Cardiac fibroblast (primary cell): ENCODE data around the gene KRT31.
A peak's percentile ranks its signal among the peaks of the same experiment; 100 is the strongest.

Experiments used
- DNase-seq, 2 donors: peaks; one replicate each; pipeline versions ENCODE4 v3.0.0 to v3.0.0-alpha.2; 2010; ENCODE audit warnings: low read depth in 2 of 2
- H3K4me3 ChIP-seq, 2 donors: replicated peaks in 1 of 2; 1 replicate in 1 of 2; 2 replicates in 1 of 2; pipeline ENCODE4 v1.5.1; 2011; ENCODE audit warnings: low read depth in 2 of 2, low read length in 2 of 2, mild to moderate bottlenecking in 2 of 2, moderate library complexity in 1 of 2
- TF ChIP-seq, protein P1 (sequence below): IDR thresholded peaks from one replicate; pipeline ENCODE4 v1.5.1; 2011; ENCODE audit warnings: low read depth, mild to moderate bottlenecking, low read length, inconsistent platforms

Gene KRT31

GRCh38 chr17:41419716-41420115 is 22.3 kb upstream of the KRT31 start:
- DNase-seq: no peak
- TF ChIP-seq, protein P1, sequence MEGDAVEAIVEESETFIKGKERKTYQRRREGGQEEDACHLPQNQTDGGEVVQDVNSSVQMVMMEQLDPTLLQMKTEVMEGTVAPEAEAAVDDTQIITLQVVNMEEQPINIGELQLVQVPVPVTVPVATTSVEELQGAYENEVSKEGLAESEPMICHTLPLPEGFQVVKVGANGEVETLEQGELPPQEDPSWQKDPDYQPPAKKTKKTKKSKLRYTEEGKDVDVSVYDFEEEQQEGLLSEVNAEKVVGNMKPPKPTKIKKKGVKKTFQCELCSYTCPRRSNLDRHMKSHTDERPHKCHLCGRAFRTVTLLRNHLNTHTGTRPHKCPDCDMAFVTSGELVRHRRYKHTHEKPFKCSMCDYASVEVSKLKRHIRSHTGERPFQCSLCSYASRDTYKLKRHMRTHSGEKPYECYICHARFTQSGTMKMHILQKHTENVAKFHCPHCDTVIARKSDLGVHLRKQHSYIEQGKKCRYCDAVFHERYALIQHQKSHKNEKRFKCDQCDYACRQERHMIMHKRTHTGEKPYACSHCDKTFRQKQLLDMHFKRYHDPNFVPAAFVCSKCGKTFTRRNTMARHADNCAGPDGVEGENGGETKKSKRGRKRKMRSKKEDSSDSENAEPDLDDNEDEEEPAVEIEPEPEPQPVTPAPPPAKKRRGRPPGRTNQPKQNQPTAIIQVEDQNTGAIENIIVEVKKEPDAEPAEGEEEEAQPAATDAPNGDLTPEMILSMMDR: no peak
- H3K4me3 ChIP-seq: no peak overlapping the region

- TF ChIP-seq, protein P1: no peak
- DNase-seq: no peak
- H3K4me3 ChIP-seq: no peak overlapping the region
Observed at GRCh38 chr17:41418116-41418860, 20.9 kb upstream of the KRT31 start.

DNA sequence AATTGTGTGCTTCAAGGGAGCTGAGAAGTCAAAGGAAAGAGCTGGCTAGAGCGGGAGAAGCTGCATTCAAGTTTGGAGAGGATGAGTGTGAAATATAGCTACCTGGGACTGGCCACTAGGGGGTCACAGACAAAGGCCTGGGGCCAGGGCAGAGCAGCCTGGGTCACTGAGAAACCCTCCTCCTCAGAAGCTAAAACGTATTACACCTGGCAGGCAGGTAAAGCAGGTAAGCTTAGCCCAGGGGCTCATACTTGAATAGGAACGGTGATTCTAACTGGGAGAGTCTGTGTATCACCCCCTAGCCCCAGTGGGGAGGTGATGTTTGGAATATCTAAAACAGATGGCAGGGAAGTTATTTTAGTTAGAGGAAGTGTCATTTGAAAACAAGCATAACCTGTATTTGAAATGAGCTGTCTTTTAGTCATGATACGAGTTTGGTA is 20.2 kb upstream of the KRT31 start:
- no peak overlapping the region for H3K4me3 ChIP-seq
- no peak for DNase-seq

GRCh38 chr17:41417127-41417526 is 19.7 kb upstream of the KRT31 start:
- H3K4me3 ChIP-seq: no peak overlapping the region
- DNase-seq: no peak
- TF ChIP-seq, protein P1: no peak

More for the DNA sequence above, 20.2 kb upstream of the KRT31 start:
- TF ChIP-seq, protein P1: peak; percentile 15

DNA sequence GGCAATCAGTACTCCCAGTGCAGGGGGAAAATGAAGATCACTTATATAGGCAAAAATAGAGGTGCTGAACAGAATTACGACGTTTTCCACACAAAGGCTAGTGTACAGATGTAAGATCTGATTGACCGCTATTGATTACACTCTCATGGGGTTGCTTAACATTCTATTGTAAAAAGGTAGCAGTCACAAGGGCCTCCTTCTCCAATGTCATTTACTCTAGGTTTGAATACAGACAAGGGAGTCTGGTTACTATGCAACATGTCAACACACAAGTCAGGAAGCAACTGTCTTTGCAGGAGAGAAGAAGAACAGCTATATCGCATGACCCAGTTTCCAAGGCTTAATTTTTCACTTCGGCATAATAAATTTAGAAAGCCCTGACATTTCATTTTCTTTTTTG is 19.1 kb upstream of the KRT31 start:
- H3K4me3 ChIP-seq: no peak overlapping the region
- no peak for DNase-seq
- TF ChIP-seq, protein P1: no peak

GRCh38 chr17:41415833-41416335 is 18.5 kb upstream of the KRT31 start:
- DNase-seq: peak; percentile 19 to 43
- TF ChIP-seq, protein P1: no peak
- H3K4me3 ChIP-seq: no peak overlapping the region
